GM12878 (cell line): ENCODE data around the gene SRCAP. TPM values are rescaled to one million over a fixed set of nuclear protein-coding genes. Genes with fewer than 3 reads are reported as not detected.
A peak's percentile ranks its signal among the peaks of the same experiment; 100 is the strongest.

Source experiments
- ATAC-seq: fragments of 200-7000 bp; cut with Tn5 transposase; 3 replicates; pipeline ENCODE4 v1.9.1; 2020; ENCODE audit warnings: mild to moderate bottlenecking, moderate library complexity
- BruUV-seq: library from RNA; stranded (reverse); fragments of 400-500 nt; replicated peaks from 2 replicates; lab custom pipeline; 2021; lab: Mats Ljungman, UMichigan
- CTCF ChIA-PET: fragments of 300-600 bp; sonication (Branson Sonifier 250); formaldehyde crosslinking; extraction: SDS; loops from one replicate; lab custom pipeline; 2021; ENCODE audit warnings: inconsistent platforms; lab: Yijun Ruan, JAX
- POLR2A ChIA-PET: fragments of 350-600 bp; formaldehyde crosslinking; extraction: SDS; loops from one replicate; lab custom pipeline; 2021; ENCODE audit warnings: inconsistent platforms; lab: Charles Lee
- RAD21 ChIA-PET: fragments of 300-600 bp; sonication (Branson Sonifier 250); formaldehyde crosslinking; loops from one replicate; lab custom pipeline; 2023; ENCODE audit warnings: antibody characterized with exemption; ENCODE audit not compliant: unreplicated experiment; lab: Charles Lee
- SMC1A ChIA-PET: fragments of 300-600 bp; sonication (Branson Sonifier 250); formaldehyde crosslinking; loops from one replicate; lab custom pipeline; 2023; ENCODE audit not compliant: unreplicated experiment, uncharacterized antibody; lab: Charles Lee
- DNase-seq: peaks from one replicate; pipeline ENCODE4 v3.0.0-alpha.2; 2011; ENCODE audit warnings: low read depth, low spot score
- FAIRE-seq: peaks from 3 replicates; lab custom pipeline; 2011; peaks lifted over from hg19 to GRCh38; lab: Jason Lieb, UNC
- H2AFZ ChIP-seq: 2 replicates; pipeline ENCODE4 v1.6.0; 2011; ENCODE audit warnings: low read depth, low read length, control low read depth; ENCODE audit not compliant: control insufficient read depth
- H3K27ac ChIP-seq: 2 replicates; pipeline ENCODE4 v1.5.1; 2011; ENCODE audit warnings: control low read depth; ENCODE audit not compliant: control insufficient read depth, insufficient read depth
- H3K27me3 ChIP-seq, 2 experiments: replicated peaks in 1 of 2; 2 replicates each; pipeline versions ENCODE4 v1.6.0 to v1.6.1; 2011; ENCODE audit warnings: low read length in 1 of 2; ENCODE audit not compliant: control insufficient read depth in 2 of 2, insufficient read depth in 2 of 2
- H3K36me3 ChIP-seq, 2 experiments: 2 replicates each; pipeline ENCODE4 v1.5.1; 2011; ENCODE audit warnings: low read length in 1 of 2; ENCODE audit not compliant: control insufficient read depth in 2 of 2, insufficient read depth in 2 of 2
- H3K4me1 ChIP-seq: 2 replicates; pipeline ENCODE4 v1.6.1; 2011; ENCODE audit warnings: mild to moderate bottlenecking, low read length, moderate library complexity, mixed read lengths; ENCODE audit not compliant: control insufficient read depth, insufficient read depth
- H3K4me2 ChIP-seq: 2 replicates; pipeline ENCODE4 v1.6.0; 2011; ENCODE audit warnings: control low read depth; ENCODE audit not compliant: control insufficient read depth, insufficient read depth
- H3K4me3 ChIP-seq: fragments of 200-600 bp; sonication (generic); 2 replicates; pipeline ENCODE4 v1.5.1; 2016
- H3K79me2 ChIP-seq: 2 replicates; pipeline ENCODE4 v1.6.0; 2011; ENCODE audit warnings: low read length; ENCODE audit not compliant: control insufficient read depth, insufficient read depth
- H3K9ac ChIP-seq: 2 replicates; pipeline ENCODE4 v1.8.0; 2011; ENCODE audit warnings: low read length, control low read depth, mixed read lengths; ENCODE audit not compliant: control insufficient read depth, insufficient read depth
- H3K9me3 ChIP-seq: replicated peaks from 3 replicates; pipeline ENCODE4 v1.5.1; 2011; ENCODE audit warnings: mild to moderate bottlenecking, low read length; ENCODE audit not compliant: control insufficient read depth, insufficient read depth
- H4K20me1 ChIP-seq: 2 replicates; pipeline ENCODE4 v1.6.0; 2011; ENCODE audit not compliant: control insufficient read depth, insufficient read depth
- MEF2A ChIP-seq: IDR thresholded peaks from 2 replicates; pipeline ENCODE4 v1.6.1; 2011; ENCODE audit warnings: low read depth, mild to moderate bottlenecking, low read length, moderate library complexity; ENCODE audit not compliant: insufficient read depth
- NRF1 ChIP-seq: conservative IDR thresholded peaks from 2 replicates; pipeline ENCODE4 v1.6.1; 2011; ENCODE audit warnings: mild to moderate bottlenecking, low read depth, low read length, improper control_type of control experiment
- TARDBP ChIP-seq: IDR thresholded peaks from 2 replicates; pipeline ENCODE4 v1.6.1; 2016; ENCODE audit warnings: borderline replicate concordance
- WRNIP1 ChIP-seq: IDR thresholded peaks from 2 replicates; pipeline ENCODE4 v1.6.1; 2011; ENCODE audit warnings: low read depth, low read length, improper control_type of control experiment, borderline replicate concordance
- YY1 ChIP-seq: IDR thresholded peaks from 2 replicates; pipeline ENCODE4 v1.6.1; 2011; ENCODE audit warnings: low read depth, mild to moderate bottlenecking, low read length
- ZBED1 ChIP-seq: IDR thresholded peaks from 2 replicates; pipeline ENCODE4 v1.6.1; 2016; ENCODE audit warnings: borderline replicate concordance
- WGBS: methylation state at CpG from one replicate; pipeline ENCODE4 v1.1.6; 2016; ENCODE audit warnings: low lambda C conversion rate; ENCODE audit not compliant: insufficient replicate concordance, insufficient coverage; ENCODE audit errors: missing lambda C conversion rate; 5-methylcytosine and 5-hydroxymethylcytosine counted together
- in situ Hi-C: fragments of 300-500 bp; cut with MboI; formaldehyde crosslinking; loops from 9 replicates; pipeline ENCODE4 v1.14.3; 2018; ENCODE audit warnings: mixed read lengths
- intact Hi-C: fragments of 100-400 bp; cut with micrococcal nuclease; formaldehyde crosslinking; loops from one replicate; pipeline ENCODE4 v1.14.2; 2022; ENCODE audit not compliant: unreplicated experiment
- polyA plus RNA-seq, 11 experiments: library from polyadenylated mRNA; depleted of rRNA in 4 of 11; unstranded in 6 of 11; stranded (reverse) in 5 of 11; fragments of >200 nt; fragmentation: Nextera tagmentation in 4 of 11; fragmentation: Illumina TruSeq in 1 of 11; extraction: Ambion mirVana in 4 of 11; extraction: Trizol in 1 of 11; gene quantifications; 1 replicate in 1 of 11; 2 replicates in 10 of 11; pipeline versions ENCODE4 v1.2.1 to v1.2.3, GENCODE V29; 2011 to 2016; ENCODE audit warnings: inconsistent platforms in 2 of 11, missing spikeins in 2 of 11, low read depth in 1 of 11
- total RNA-seq, 4 experiments: library from RNA; depleted of rRNA in 3 of 4; stranded (reverse); fragments of >200 nt in 3 of 4; fragmentation: Illumina TruSeq in 1 of 4; extraction: Trizol in 1 of 4; gene quantifications; 2 replicates each; pipeline versions ENCODE4 v1.2.1 to v1.2.3, GENCODE V29; 2013 to 2021
- TF ChIP-seq, protein P1 (sequence below): IDR thresholded peaks from 2 replicates; pipeline ENCODE4 v1.6.1; 2012; ENCODE audit warnings: mild to moderate bottlenecking, low read depth, low read length
- TF ChIP-seq, protein P2 (sequence below): fragments of 450-650 bp; IDR thresholded peaks from 2 replicates; pipeline ENCODE4 v1.6.1; 2018; ENCODE audit warnings: mild to moderate bottlenecking, low read depth, moderate library complexity; ENCODE audit not compliant: partially characterized antibody

Gene SRCAP
- total and polyA plus RNA-seq, 10 of the 15 experiments (the other 5 are each of a cell fraction or from before 2014, with no cell fraction given), result 0.24 to 58.4 (median 11.6) TPM

DNA sequence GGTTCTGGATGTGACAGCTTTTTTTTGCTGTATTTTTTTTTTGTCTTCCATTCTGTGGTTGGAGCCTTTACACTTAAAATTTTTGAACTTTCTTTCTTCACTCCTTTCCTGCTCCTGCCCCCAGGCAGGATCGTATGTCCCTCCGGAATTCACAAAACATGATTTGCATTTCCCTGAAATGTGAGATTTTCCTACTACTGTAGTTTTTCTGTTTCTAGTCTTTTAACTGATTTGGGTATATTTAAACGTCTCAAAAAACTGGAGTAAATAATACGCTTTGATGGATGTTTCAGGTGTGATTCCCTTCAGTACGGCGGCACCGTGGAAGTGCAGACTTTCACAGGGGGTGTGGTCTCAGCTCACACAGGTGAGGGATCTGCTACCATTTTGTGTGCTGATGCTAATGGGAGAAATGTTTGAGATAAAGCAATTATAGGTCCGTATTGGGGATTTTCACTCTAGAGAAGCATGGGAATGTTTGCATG lies 686 bp downstream of the SRCAP start:
- BruUV-seq, result no TSS peak
- in situ Hi-C loops (loop anchor here (5.0 to 10.0 kb wide), 2 partner anchors 37 to 515 kb away; partner anchors contain the start of gene CORO1A), intact Hi-C loops (loop anchor here (10.0 kb wide), 1 partner anchor 225 kb away; the partner anchor contains the start of gene FBXL19)
- Histone ChIP-seq H2AFZ (no peak overlapping the region), H4K20me1 (no peaks in the 10 kb centered on the region), H3K27me3 (no peaks in the 10 kb centered on the region), H3K9me3 (no peaks in the 10 kb centered on the region), H3K36me3 (peaks cover 13 to 30% of the 10 kb centered on the region in 2 experiments), H3K79me2 (peaks cover 34% of the 10 kb centered on the region), H3K9ac (peak overlapping the region; percentile 95), H3K4me1 (peaks cover 10% of the 10 kb centered on the region), H3K4me2 (peak overlapping the region; percentile 89), H3K4me3 (peak overlapping the region; percentile 78), H3K27ac (peak overlapping the region; percentile 98)
- ChIA-PET CTCF (interaction anchor here (1.6 kb wide), 1 partner anchor 242 kb away, joined by 3 read pairs; no protein-coding TSS in a partner anchor), POLR2A (interaction anchor here (0.8 to 1.9 kb wide), 2 partner anchors 48 to 226 kb away, joined by 4 to 5 read pairs; partner anchors contain the start of gene PHKG2), RAD21 (interaction anchor here (0.9 kb wide), 1 partner anchor 41 kb away, joined by 3 read pairs; no protein-coding TSS in a partner anchor), SMC1A (interaction anchor here (1.0 kb wide), 1 partner anchor 202 kb away, joined by 3 read pairs; no protein-coding TSS in a partner anchor)
- TF ChIP-seq WRNIP1 (0 out of 2 replicates have a peak, but pooled peaks have one; percentile 86), YY1 (no peak)
- ATAC-seq (no peak), DNase-seq (no peak), FAIRE-seq (no peak)
- 37% methylated on average over 8 of the region's 8 CpGs for WGBS

DNA sequence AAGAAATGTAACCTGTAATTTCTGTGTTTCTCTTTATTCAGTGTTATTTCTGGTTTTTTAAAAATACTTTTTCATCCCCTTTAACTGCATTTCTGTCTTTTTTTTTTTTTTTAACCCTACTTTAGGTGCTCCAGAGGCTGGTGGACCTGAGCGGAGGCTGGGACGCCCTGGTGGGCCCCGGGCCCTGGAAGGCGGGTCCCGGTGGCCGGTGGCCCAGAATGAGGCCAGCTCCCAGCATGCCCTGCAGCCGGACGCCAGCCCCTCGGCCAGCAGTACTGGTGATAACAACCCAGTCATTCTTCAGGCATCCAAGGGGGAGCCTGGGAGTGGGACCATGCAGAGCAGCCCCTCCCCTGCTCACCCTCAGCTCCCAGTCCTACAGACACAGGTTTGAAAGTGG lies 1.5 kb downstream of the SRCAP start:
- H3K9me3 ChIP-seq, result no peaks in the 10 kb centered on the region
- ChIA-PET POLR2A (interaction anchor here (1.9 kb wide), 1 partner anchor 47 kb away, joined by 5 read pairs; the partner anchor contains the start of gene PHKG2), CTCF (interaction anchor here (1.8 kb wide), 1 partner anchor 50 kb away, joined by 3 read pairs; the partner anchor contains the start of gene PRR14), SMC1A (interaction anchor here (1.0 kb wide), 1 partner anchor 201 kb away, joined by 3 read pairs; no protein-coding TSS in a partner anchor), RAD21 (no interaction called here)
- no peaks in the 10 kb centered on the region for H4K20me1 ChIP-seq
- H2AFZ ChIP-seq, result no peak overlapping the region
- H3K4me1 ChIP-seq, result peaks cover 10% of the 10 kb centered on the region
- H3K27me3 ChIP-seq, result no peaks in the 10 kb centered on the region
- in situ Hi-C loops, result no loop called here
- peaks cover 15 to 35% of the 10 kb centered on the region in 2 experiments for H3K36me3 ChIP-seq
- 97% methylated on average over 6 of the region's 9 CpGs for WGBS
- ATAC-seq, result no peak
- no peak for FAIRE-seq
- peak overlapping the region; percentile 89 for H3K4me2 ChIP-seq
- peaks cover 34% of the 10 kb centered on the region for H3K79me2 ChIP-seq
- DNase-seq, result no peak
- intact Hi-C loops, result no loop called here
- BruUV-seq, result no TSS peak
- no peak overlapping the region for H3K9ac ChIP-seq
- no peak overlapping the region for H3K4me3 ChIP-seq
- H3K27ac ChIP-seq, result no peak overlapping the region
- TF ChIP-seq, protein P1, sequence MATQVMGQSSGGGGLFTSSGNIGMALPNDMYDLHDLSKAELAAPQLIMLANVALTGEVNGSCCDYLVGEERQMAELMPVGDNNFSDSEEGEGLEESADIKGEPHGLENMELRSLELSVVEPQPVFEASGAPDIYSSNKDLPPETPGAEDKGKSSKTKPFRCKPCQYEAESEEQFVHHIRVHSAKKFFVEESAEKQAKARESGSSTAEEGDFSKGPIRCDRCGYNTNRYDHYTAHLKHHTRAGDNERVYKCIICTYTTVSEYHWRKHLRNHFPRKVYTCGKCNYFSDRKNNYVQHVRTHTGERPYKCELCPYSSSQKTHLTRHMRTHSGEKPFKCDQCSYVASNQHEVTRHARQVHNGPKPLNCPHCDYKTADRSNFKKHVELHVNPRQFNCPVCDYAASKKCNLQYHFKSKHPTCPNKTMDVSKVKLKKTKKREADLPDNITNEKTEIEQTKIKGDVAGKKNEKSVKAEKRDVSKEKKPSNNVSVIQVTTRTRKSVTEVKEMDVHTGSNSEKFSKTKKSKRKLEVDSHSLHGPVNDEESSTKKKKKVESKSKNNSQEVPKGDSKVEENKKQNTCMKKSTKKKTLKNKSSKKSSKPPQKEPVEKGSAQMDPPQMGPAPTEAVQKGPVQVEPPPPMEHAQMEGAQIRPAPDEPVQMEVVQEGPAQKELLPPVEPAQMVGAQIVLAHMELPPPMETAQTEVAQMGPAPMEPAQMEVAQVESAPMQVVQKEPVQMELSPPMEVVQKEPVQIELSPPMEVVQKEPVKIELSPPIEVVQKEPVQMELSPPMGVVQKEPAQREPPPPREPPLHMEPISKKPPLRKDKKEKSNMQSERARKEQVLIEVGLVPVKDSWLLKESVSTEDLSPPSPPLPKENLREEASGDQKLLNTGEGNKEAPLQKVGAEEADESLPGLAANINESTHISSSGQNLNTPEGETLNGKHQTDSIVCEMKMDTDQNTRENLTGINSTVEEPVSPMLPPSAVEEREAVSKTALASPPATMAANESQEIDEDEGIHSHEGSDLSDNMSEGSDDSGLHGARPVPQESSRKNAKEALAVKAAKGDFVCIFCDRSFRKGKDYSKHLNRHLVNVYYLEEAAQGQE, result no peak
- TF ChIP-seq NRF1, result no peak
- TF ChIP-seq ZBED1, result no peak
- TF ChIP-seq TARDBP, result no peak
- TF ChIP-seq, protein P2, sequence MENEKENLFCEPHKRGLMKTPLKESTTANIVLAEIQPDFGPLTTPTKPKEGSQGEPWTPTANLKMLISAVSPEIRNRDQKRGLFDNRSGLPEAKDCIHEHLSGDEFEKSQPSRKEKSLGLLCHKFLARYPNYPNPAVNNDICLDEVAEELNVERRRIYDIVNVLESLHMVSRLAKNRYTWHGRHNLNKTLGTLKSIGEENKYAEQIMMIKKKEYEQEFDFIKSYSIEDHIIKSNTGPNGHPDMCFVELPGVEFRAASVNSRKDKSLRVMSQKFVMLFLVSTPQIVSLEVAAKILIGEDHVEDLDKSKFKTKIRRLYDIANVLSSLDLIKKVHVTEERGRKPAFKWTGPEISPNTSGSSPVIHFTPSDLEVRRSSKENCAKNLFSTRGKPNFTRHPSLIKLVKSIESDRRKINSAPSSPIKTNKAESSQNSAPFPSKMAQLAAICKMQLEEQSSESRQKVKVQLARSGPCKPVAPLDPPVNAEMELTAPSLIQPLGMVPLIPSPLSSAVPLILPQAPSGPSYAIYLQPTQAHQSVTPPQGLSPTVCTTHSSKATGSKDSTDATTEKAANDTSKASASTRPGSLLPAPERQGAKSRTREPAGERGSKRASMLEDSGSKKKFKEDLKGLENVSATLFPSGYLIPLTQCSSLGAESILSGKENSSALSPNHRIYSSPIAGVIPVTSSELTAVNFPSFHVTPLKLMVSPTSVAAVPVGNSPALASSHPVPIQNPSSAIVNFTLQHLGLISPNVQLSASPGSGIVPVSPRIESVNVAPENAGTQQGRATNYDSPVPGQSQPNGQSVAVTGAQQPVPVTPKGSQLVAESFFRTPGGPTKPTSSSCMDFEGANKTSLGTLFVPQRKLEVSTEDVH, result no peak
- TF ChIP-seq MEF2A, result no peak
